ENCODE data around the gene DHRS4L2.

Gene DHRS4L2

DNA sequence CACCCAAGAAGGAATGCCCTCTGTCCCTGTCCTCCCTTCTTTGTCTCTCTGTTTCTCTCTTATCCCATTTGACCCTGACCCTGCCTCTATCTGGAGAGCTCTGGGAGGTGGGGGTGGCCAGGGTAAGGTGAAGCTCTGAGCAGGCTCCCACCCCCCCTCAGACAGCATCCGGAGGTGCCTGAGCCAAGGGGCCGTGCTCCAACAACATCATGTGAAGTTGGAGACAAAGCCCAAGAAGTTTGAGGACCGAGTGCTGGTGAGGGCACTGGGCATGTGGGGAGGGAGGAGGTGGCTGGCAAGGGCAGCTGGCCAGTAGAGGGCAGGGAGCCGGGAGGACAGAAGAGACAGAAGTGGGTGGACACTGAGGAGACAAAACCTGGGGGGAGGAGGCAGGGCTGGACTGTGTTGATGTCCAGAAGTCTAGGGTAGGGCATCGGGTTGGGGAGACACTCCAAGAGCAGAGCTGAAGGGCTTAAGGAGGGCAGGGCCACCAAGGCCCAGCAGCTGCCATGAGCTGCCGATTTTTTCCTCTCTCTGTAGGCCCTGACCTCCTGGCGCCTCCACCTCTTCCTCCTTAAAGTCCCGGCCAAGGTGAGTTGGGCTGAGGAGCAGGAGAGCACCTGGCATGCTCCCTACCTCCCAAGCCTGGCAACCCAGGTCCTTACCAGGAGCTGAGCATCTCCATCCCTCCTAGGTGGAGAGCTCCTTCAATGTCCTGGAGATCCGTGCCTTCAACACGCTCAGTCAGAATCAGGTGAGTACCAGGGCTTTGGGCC is 65.0 kb downstream of the DHRS4L2 start:
- no peak for DNase-seq (ENCODE audit: low read depth in 3 of 3)

DNA sequence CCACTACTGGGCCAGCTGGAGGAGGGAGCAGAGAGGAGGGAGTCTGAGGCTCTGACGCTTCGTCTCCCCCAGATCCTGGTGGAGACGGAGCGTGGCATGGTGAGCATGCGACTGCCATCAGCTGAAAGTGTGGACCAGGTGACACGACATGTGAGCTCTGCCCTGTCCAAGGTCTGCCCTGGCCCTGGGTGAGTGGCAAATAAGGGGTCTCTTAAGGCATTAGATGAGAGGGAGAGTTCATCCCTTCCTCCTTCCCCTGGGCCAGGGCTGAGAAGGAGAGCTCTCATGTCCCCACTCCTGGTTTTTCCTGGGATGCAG is 65.6 kb downstream of the DHRS4L2 start:
- DNase-seq (ENCODE audit: low read depth in 3 of 3) = no peak

DNA sequence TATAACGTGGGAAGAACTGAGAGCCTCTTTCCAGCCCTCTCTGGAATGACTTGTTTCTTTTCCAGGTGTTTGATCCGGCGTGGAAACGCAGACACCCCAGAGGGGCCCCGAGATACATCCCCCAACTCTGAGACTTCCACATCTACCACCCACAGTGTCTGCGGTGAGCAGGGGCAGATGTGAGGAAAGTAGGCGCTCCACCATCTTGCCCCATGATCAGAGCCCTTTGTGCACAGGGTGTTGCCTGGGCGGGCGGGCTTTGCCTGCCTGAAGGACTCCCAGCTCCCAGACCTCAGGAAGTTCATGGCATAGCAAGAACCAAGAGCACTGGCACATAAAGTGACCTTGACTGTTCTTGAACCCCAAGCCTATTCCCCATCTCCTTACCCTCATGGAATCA is 65.9 kb downstream of the DHRS4L2 start:
- DNase-seq (ENCODE audit: low read depth in 3 of 3) = no peak

Measured in stimulated activated CD4-positive, alpha-beta T cell treated with anti-CD3 and anti-CD28 coated beads, TNF-alpha, amount 100 ng/mL, for 24 hours (primary cell).